K562 (cell line): ENCODE data around the gene SIGLEC7. TPM values are rescaled to one million over a fixed set of nuclear protein-coding genes. Genes with fewer than 3 reads are reported as not detected.

Experiments used
- CBFA2T2 ChIP-seq: fragments of 450-650 bp; conservative IDR thresholded peaks from 2 replicates; pipeline ENCODE4 v1.6.1; 2017; ENCODE audit warnings: mild to moderate bottlenecking
- CBX3 ChIP-seq, 2 experiments: IDR thresholded peaks; 1 replicate in 1 of 2; 2 replicates in 1 of 2; pipeline ENCODE4 v1.6.1; 2012; ENCODE audit warnings: inconsistent platforms in 2 of 2, low read length in 2 of 2, borderline replicate concordance in 1 of 2, control low read depth in 1 of 2
- DIDO1 ChIP-seq: fragments of 450-650 bp; IDR thresholded peaks from 2 replicates; pipeline ENCODE4 v1.6.1; 2016; ENCODE audit warnings: low read depth, missing biosample characterization, missing genetic modification characterization
- FOXJ2 ChIP-seq: fragments of 200-800 bp; sonication (Bioruptor generic); IDR thresholded peaks from 2 replicates; pipeline ENCODE4 v1.6.1; 2016; ENCODE audit warnings: missing genetic modification characterization, missing compliant biosample characterization
- KDM5B ChIP-seq: fragments of 200-600 bp; sonication (generic); IDR thresholded peaks from 2 replicates; pipeline ENCODE4 v1.6.1; 2012; ENCODE audit warnings: low read depth, mild to moderate bottlenecking, moderate library complexity, low read length, control low read depth, inconsistent platforms; ENCODE audit not compliant: insufficient replicate concordance
- LCOR ChIP-seq: sonication (generic); formaldehyde crosslinking; IDR thresholded peaks from 2 replicates; pipeline ENCODE4 v1.8.0; 2022; ENCODE audit warnings: mild to moderate bottlenecking, missing genetic modification reagents
- MCM5 ChIP-seq: fragments of 450-650 bp; IDR thresholded peaks from 2 replicates; pipeline ENCODE4 v1.6.1; 2016; ENCODE audit warnings: low read depth
- NBN ChIP-seq: fragments of 450-650 bp; IDR thresholded peaks from 2 replicates; pipeline ENCODE4 v1.6.1; 2016; ENCODE audit warnings: low read depth, mild to moderate bottlenecking
- NFIX ChIP-seq: fragments of 250-450 bp; sonication (Bioruptor Pico); IDR thresholded peaks from 2 replicates; pipeline ENCODE4 v1.4.0; 2020; ENCODE audit warnings: low read depth, mild to moderate bottlenecking, moderate library complexity
- XRCC4 ChIP-seq: IDR thresholded peaks from one replicate; pipeline ENCODE4 v1.6.1; 2011; ENCODE audit not compliant: insufficient read depth, insufficient read length; ENCODE audit errors: extremely low read depth
- ZBTB7A ChIP-seq: IDR thresholded peaks from 2 replicates; pipeline ENCODE4 v1.6.1; 2011; ENCODE audit warnings: low read depth, mild to moderate bottlenecking, low read length, moderate library complexity, borderline replicate concordance; ENCODE audit not compliant: control insufficient read depth
- polyA plus RNA-seq, 8 experiments: library from polyadenylated mRNA; depleted of rRNA in 4 of 8; stranded (reverse) in 5 of 8; unstranded in 3 of 8; fragments of >200 nt; fragmentation: Nextera tagmentation in 2 of 8; fragmentation: Illumina TruSeq in 1 of 8; extraction: Ambion mirVana in 2 of 8; extraction: Trizol in 1 of 8; gene quantifications; 2 replicates each; pipeline versions ENCODE4 v1.2.1 to v1.2.3, GENCODE V29; 2011 to 2014; ENCODE audit warnings: inconsistent platforms in 1 of 8, missing spikeins in 1 of 8
- total RNA-seq, 7 experiments: library from RNA; depleted of rRNA in 6 of 7; stranded (reverse); fragments of >200 nt in 6 of 7; fragmentation: Illumina TruSeq in 2 of 7; extraction: Trizol in 2 of 7; gene quantifications; 2 replicates each; pipeline versions ENCODE4 v1.2.1 to v1.2.3, GENCODE V29; 2011 to 2021; ENCODE audit warnings: low replicate concordance in 1 of 7
- TF ChIP-seq, protein P1 (sequence below): sonication (generic); formaldehyde crosslinking; IDR thresholded peaks from 2 replicates; pipeline ENCODE4 v1.8.1; 2023; ENCODE audit warnings: missing genetic modification reagents, mild to moderate bottlenecking, borderline replicate concordance
- TF ChIP-seq, protein P2 (sequence below): fragments of 150-350 bp; conservative IDR thresholded peaks from 2 replicates; pipeline ENCODE4 v1.6.1; 2014; ENCODE audit warnings: low read length
- TF ChIP-seq, protein P3 (sequence below): fragments of 450-650 bp; formaldehyde crosslinking; IDR thresholded peaks from 2 replicates; pipeline ENCODE4 v1.4.0; 2020; ENCODE audit warnings: mild to moderate bottlenecking, moderate library complexity

The SIGLEC7 gene
- total and polyA plus RNA-seq, 9 of the 15 experiments (the other 6 are each of a cell fraction or from before 2014, with no cell fraction given) = 0.10 to 0.12 TPM; not detected in 7

DNA sequence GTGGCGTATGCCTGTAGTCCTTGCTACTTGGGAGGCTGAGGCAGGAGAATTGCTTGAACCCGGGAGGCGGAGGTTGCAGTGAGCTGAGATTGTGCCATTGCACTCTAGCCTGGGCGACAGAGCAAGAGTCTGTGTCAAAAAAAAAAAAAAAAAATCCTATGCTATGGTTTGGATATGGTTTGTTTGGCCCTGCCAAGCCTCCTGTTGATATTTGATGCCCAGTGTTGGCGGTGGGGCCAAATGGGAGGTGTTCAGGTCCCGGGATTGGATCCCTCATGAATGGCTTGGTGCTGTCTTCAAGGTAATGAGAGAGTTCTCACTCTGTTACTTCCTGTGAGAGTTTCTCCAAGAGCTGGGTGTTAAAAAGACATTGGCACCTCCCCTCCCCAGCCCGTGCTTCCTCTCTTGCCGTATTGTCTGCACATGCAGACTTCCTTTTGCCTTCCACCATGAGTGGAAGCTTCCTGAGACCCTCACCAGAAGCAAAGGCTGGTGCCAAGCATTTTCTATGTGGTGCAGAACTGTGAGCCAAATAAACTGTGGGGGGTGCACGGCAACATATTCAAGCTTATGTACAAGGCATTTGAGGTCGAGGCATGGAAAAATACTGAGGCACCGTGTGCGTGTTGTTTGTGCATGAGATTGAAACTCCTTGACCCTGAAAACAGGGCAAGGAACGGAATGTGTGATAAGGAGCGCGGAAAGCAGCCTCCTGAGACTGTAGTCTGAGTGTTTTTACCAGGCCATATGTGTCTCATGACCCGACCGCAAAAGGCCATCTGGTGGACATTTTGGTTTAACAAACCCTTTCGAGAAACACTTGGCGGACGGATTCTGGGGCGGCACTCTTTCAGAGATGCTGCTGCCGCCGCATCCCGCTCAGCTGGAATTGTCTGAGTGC lies 10.1 kb upstream of the SIGLEC7 start (continued):
- TF ChIP-seq, protein P1, sequence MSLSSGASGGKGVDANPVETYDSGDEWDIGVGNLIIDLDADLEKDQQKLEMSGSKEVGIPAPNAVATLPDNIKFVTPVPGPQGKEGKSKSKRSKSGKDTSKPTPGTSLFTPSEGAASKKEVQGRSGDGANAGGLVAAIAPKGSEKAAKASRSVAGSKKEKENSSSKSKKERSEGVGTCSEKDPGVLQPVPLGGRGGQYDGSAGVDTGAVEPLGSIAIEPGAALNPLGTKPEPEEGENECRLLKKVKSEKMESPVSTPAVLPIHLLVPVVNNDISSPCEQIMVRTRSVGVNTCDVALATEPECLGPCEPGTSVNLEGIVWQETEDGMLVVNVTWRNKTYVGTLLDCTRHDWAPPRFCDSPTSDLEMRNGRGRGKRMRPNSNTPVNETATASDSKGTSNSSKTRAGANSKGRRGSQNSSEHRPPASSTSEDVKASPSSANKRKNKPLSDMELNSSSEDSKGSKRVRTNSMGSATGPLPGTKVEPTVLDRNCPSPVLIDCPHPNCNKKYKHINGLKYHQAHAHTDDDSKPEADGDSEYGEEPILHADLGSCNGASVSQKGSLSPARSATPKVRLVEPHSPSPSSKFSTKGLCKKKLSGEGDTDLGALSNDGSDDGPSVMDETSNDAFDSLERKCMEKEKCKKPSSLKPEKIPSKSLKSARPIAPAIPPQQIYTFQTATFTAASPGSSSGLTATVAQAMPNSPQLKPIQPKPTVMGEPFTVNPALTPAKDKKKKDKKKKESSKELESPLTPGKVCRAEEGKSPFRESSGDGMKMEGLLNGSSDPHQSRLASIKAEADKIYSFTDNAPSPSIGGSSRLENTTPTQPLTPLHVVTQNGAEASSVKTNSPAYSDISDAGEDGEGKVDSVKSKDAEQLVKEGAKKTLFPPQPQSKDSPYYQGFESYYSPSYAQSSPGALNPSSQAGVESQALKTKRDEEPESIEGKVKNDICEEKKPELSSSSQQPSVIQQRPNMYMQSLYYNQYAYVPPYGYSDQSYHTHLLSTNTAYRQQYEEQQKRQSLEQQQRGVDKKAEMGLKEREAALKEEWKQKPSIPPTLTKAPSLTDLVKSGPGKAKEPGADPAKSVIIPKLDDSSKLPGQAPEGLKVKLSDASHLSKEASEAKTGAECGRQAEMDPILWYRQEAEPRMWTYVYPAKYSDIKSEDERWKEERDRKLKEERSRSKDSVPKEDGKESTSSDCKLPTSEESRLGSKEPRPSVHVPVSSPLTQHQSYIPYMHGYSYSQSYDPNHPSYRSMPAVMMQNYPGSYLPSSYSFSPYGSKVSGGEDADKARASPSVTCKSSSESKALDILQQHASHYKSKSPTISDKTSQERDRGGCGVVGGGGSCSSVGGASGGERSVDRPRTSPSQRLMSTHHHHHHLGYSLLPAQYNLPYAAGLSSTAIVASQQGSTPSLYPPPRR (CRISPR knock-in tag) = no peak
- TF ChIP-seq, protein P2, sequence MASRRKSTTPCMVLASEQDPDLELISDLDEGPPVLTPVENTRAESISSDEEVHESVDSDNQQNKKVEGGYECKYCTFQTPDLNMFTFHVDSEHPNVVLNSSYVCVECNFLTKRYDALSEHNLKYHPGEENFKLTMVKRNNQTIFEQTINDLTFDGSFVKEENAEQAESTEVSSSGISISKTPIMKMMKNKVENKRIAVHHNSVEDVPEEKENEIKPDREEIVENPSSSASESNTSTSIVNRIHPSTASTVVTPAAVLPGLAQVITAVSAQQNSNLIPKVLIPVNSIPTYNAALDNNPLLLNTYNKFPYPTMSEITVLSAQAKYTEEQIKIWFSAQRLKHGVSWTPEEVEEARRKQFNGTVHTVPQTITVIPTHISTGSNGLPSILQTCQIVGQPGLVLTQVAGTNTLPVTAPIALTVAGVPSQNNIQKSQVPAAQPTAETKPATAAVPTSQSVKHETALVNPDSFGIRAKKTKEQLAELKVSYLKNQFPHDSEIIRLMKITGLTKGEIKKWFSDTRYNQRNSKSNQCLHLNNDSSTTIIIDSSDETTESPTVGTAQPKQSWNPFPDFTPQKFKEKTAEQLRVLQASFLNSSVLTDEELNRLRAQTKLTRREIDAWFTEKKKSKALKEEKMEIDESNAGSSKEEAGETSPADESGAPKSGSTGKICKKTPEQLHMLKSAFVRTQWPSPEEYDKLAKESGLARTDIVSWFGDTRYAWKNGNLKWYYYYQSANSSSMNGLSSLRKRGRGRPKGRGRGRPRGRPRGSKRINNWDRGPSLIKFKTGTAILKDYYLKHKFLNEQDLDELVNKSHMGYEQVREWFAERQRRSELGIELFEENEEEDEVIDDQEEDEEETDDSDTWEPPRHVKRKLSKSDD = no peak
- no peak for TF ChIP-seq MCM5
- 0 out of 2 replicates have a peak, but pooled peaks have one; percentile 56 for TF ChIP-seq LCOR (CRISPR knock-in tag)
- no peak for TF ChIP-seq KDM5B
- peak; percentile 65 for TF ChIP-seq CBFA2T2
- TF ChIP-seq DIDO1 (tag) = no peak
- TF ChIP-seq, protein P3, sequence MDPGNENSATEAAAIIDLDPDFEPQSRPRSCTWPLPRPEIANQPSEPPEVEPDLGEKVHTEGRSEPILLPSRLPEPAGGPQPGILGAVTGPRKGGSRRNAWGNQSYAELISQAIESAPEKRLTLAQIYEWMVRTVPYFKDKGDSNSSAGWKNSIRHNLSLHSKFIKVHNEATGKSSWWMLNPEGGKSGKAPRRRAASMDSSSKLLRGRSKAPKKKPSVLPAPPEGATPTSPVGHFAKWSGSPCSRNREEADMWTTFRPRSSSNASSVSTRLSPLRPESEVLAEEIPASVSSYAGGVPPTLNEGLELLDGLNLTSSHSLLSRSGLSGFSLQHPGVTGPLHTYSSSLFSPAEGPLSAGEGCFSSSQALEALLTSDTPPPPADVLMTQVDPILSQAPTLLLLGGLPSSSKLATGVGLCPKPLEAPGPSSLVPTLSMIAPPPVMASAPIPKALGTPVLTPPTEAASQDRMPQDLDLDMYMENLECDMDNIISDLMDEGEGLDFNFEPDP = no peak
- TF ChIP-seq ZBTB7A = no peak
- no peak; the same call in 1 of the 2 replicates for TF ChIP-seq NBN
- 0 out of 2 replicates have a peak, but pooled peaks have one; percentile 43 for TF ChIP-seq FOXJ2 (tag)
- no peak for TF ChIP-seq CBX3 (IDR thresholded peaks at IDR 0.05; ENCODE audit: borderline replicate concordance in 1 of 2, low read length in 2 of 2)
- TF ChIP-seq XRCC4 = no peak
- no peak for TF ChIP-seq NFIX (CRISPR knock-in tag)
